GM23338 (cell line): ENCODE results near the gene RFC3. TPM values are rescaled to one million over a fixed set of nuclear protein-coding genes. Genes with fewer than 3 reads are reported as not detected.

ENCODE experiments used
- ATAC-seq: fragments of 200-7000 bp; cut with Tn5 transposase; 3 replicates; pipeline ENCODE4 v1.9.1; 2020
- DNase-seq: peaks from one replicate; pipeline ENCODE4 v3.0.0-alpha.2; 2015; ENCODE audit warnings: low spot score
- H2AFZ ChIP-seq: fragments of 200-600 bp; sonication (generic); 2 replicates; pipeline ENCODE4 v1.8.0; 2016; ENCODE audit warnings: antibody characterized with exemption, mild to moderate bottlenecking, moderate library complexity
- H3F3A ChIP-seq: fragments of 200-600 bp; sonication (generic); replicated peaks from 2 replicates; pipeline ENCODE4 v1.8.0; 2017; ENCODE audit warnings: antibody characterized with exemption, mixed run types, low read depth
- H3K27ac ChIP-seq: fragments of 200-600 bp; sonication (generic); 2 replicates; pipeline ENCODE4 v1.6.1; 2016; ENCODE audit warnings: low read depth
- H3K27me3 ChIP-seq: fragments of 200-600 bp; sonication (generic); 2 replicates; pipeline ENCODE4 v1.8.0; 2016; ENCODE audit warnings: mild to moderate bottlenecking, mixed run types, moderate library complexity; ENCODE audit not compliant: insufficient read depth
- H3K36me3 ChIP-seq: fragments of 200-600 bp; sonication (generic); 2 replicates; pipeline ENCODE4 v1.8.0; 2016; ENCODE audit warnings: mild to moderate bottlenecking; ENCODE audit not compliant: insufficient read depth
- H3K4me1 ChIP-seq: fragments of 200-600 bp; sonication (generic); 2 replicates; pipeline ENCODE4 v1.8.0; 2016; ENCODE audit warnings: mild to moderate bottlenecking, moderate library complexity; ENCODE audit not compliant: insufficient read depth
- H3K4me2 ChIP-seq: fragments of 200-600 bp; sonication (generic); 2 replicates; pipeline ENCODE4 v1.7.1; 2017; ENCODE audit warnings: mixed run types
- H3K4me3 ChIP-seq: fragments of 200-600 bp; sonication (generic); 2 replicates; pipeline ENCODE4 v1.6.1; 2016; ENCODE audit warnings: mixed run types
- H3K79me2 ChIP-seq: fragments of 200-600 bp; sonication (generic); replicated peaks from 2 replicates; pipeline ENCODE4 v1.8.0; 2017; ENCODE audit warnings: mild to moderate bottlenecking; ENCODE audit not compliant: insufficient read depth
- H3K9me2 ChIP-seq: fragments of 200-600 bp; sonication (generic); 2 replicates; pipeline ENCODE4 v1.8.0; 2017; ENCODE audit not compliant: insufficient read depth
- H4K20me1 ChIP-seq: fragments of 200-600 bp; sonication (generic); replicated peaks from 2 replicates; pipeline ENCODE4 v1.8.0; 2017; ENCODE audit warnings: mild to moderate bottlenecking; ENCODE audit not compliant: insufficient read depth
- H3K27ac Mint-ChIP-seq: 2 replicates; pipeline ENCODE4 v1.8.0; 2020; ENCODE audit warnings: inconsistent platforms, mild to moderate bottlenecking, moderate library complexity, mixed read lengths
- H3K27me3 Mint-ChIP-seq: 3 replicates; pipeline ENCODE4 v1.8.0; 2022; ENCODE audit warnings: low read depth, mild to moderate bottlenecking, moderate library complexity, mixed read lengths, inconsistent platforms; ENCODE audit not compliant: insufficient read depth, poor library complexity
- H3K36me3 Mint-ChIP-seq: 3 replicates; pipeline ENCODE4 v1.8.0; 2021; ENCODE audit warnings: low read depth, mild to moderate bottlenecking, inconsistent platforms, moderate library complexity, mixed read lengths
- H3K4me1 Mint-ChIP-seq: 3 replicates; pipeline ENCODE4 v1.8.0; 2020; ENCODE audit warnings: mild to moderate bottlenecking, inconsistent platforms, mixed read lengths
- H3K4me3 Mint-ChIP-seq: 3 replicates; pipeline ENCODE4 v1.8.0; 2021; ENCODE audit warnings: moderate library complexity, mild to moderate bottlenecking, inconsistent platforms, mixed read lengths
- H3K9me3 Mint-ChIP-seq: 3 replicates; pipeline ENCODE4 v1.8.0; 2020; ENCODE audit warnings: moderate library complexity, mild to moderate bottlenecking, inconsistent platforms, mixed read lengths
- CREB1 ChIP-seq: fragments of 250-450 bp; sonication (Bioruptor Pico); IDR thresholded peaks from 2 replicates; pipeline ENCODE4 v1.5.0; 2020; ENCODE audit warnings: low read depth, mild to moderate bottlenecking, moderate library complexity
- EZH2 ChIP-seq: fragments of 200-600 bp; sonication (generic); IDR thresholded peaks from one replicate; pipeline ENCODE4 v1.8.0; 2017; ENCODE audit warnings: antibody characterized with exemption, mild to moderate bottlenecking, low read depth; ENCODE audit not compliant: unreplicated experiment
- EZH2phosphoT487 ChIP-seq: fragments of 200-600 bp; sonication (generic); IDR thresholded peaks from one replicate; pipeline ENCODE4 v1.8.1; 2018; ENCODE audit warnings: antibody characterized with exemption; ENCODE audit not compliant: unreplicated experiment
- JUNB ChIP-seq: IDR thresholded peaks from one replicate; pipeline ENCODE4 v1.6.1; 2016; ENCODE audit warnings: antibody characterized with exemption; ENCODE audit not compliant: unreplicated experiment
- NANOG ChIP-seq: IDR thresholded peaks from 2 replicates; pipeline ENCODE4 v1.6.1; 2016; ENCODE audit warnings: antibody characterized with exemption, borderline replicate concordance
- POLR2AphosphoS5 ChIP-seq: IDR thresholded peaks from 2 replicates; pipeline ENCODE4 v1.6.1; 2016; ENCODE audit warnings: antibody characterized with exemption, low read depth
- STAT1 ChIP-seq: IDR thresholded peaks from one replicate; pipeline ENCODE4 v1.6.1; 2016; ENCODE audit warnings: antibody characterized with exemption; ENCODE audit not compliant: unreplicated experiment
- ZNF114 ChIP-seq: fragments of 250-450 bp; sonication (Bioruptor Pico); IDR thresholded peaks from 2 replicates; pipeline ENCODE4 v1.5.0; 2020; ENCODE audit warnings: mild to moderate bottlenecking, moderate library complexity
- ZNF331 ChIP-seq: fragments of 250-450 bp; sonication (Bioruptor Pico); IDR thresholded peaks from 2 replicates; pipeline ENCODE4 v1.5.0; 2020; ENCODE audit warnings: low read depth, mild to moderate bottlenecking, moderate library complexity
- polyA plus RNA-seq: library from polyadenylated mRNA; unstranded; fragments of >200 nt; fragmentation: Nextera tagmentation; extraction: Ambion mirVana; gene quantifications from 2 replicates; pipeline ENCODE4 v1.2.1, GENCODE V29; 2016
- total RNA-seq: library from RNA; depleted of rRNA; stranded (reverse); fragments of >200 nt; shearing (Covaris generic); gene quantifications from 2 replicates; pipeline ENCODE4 v1.2.3, GENCODE V29; 2014
- TF ChIP-seq, protein P1 (sequence below): IDR thresholded peaks from 2 replicates; pipeline ENCODE4 v1.6.1; 2016; ENCODE audit warnings: antibody characterized with exemption
- TF ChIP-seq, protein P2 (sequence below): IDR thresholded peaks from one replicate; pipeline ENCODE4 v1.6.1; 2018; ENCODE audit warnings: antibody characterized with exemption; ENCODE audit not compliant: unreplicated experiment
- TF ChIP-seq, protein P3 (sequence below): fragments of 250-450 bp; sonication (Bioruptor Pico); IDR thresholded peaks from 2 replicates; pipeline ENCODE4 v1.5.0; 2020; ENCODE audit warnings: mild to moderate bottlenecking, moderate library complexity
- TF ChIP-seq, protein P4 (sequence below), 2 experiments: fragments of 200-600 bp in 1 of 2; sonication (generic) in 1 of 2; conservative IDR thresholded peaks; 2 replicates each; pipeline versions ENCODE4 v1.5.1 to v1.6.1; 2016 to 2017; ENCODE audit warnings: antibody characterized with exemption in 2 of 2, low read depth in 2 of 2, mild to moderate bottlenecking in 2 of 2, moderate library complexity in 1 of 2

The RFC3 gene
- total and polyA plus RNA-seq, 2 experiments from 2014 or later = 48.7 to 75.5 TPM

DNA sequence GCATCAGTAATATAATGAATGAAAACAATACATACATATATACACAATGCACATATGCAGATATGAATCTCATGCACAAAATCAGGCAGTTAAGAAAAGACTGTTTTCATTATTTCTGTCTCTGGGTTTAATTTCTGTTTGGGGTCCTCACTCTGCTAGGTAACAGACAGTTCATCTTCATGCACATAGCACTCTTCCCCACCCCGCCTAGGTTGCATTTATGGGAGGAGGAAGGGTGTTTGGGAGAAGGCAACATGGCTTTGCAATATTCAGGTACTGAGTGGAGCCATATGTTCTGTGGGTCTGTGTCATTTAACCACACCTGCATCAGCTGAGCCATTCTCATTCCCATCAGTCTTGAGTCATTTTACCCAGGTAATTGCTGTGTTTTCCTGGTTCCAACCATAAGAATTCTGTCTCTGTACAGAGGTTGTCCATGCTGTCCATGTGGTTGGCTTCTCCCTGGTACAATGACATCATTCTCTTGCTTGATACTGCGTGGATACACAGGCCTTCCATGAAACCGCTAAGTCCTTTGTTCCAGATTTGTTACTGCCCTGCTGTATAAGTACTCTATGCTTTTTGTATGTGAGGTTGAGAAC lies 45.3 kb downstream of the RFC3 start:
- TF ChIP-seq STAT1 (no peak), ZNF331 (CRISPR knock-in tag) (no peak), ZNF114 (CRISPR knock-in tag) (no peak), NANOG (no peak), JUNB (no peak), EZH2phosphoT487 (no peak), EZH2 (no peak), CREB1 (CRISPR knock-in tag) (no peak), POLR2AphosphoS5 (no peak)
- TF ChIP-seq, protein P1, sequence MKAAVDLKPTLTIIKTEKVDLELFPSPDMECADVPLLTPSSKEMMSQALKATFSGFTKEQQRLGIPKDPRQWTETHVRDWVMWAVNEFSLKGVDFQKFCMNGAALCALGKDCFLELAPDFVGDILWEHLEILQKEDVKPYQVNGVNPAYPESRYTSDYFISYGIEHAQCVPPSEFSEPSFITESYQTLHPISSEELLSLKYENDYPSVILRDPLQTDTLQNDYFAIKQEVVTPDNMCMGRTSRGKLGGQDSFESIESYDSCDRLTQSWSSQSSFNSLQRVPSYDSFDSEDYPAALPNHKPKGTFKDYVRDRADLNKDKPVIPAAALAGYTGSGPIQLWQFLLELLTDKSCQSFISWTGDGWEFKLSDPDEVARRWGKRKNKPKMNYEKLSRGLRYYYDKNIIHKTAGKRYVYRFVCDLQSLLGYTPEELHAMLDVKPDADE = no peak
- TF ChIP-seq, protein P2, sequence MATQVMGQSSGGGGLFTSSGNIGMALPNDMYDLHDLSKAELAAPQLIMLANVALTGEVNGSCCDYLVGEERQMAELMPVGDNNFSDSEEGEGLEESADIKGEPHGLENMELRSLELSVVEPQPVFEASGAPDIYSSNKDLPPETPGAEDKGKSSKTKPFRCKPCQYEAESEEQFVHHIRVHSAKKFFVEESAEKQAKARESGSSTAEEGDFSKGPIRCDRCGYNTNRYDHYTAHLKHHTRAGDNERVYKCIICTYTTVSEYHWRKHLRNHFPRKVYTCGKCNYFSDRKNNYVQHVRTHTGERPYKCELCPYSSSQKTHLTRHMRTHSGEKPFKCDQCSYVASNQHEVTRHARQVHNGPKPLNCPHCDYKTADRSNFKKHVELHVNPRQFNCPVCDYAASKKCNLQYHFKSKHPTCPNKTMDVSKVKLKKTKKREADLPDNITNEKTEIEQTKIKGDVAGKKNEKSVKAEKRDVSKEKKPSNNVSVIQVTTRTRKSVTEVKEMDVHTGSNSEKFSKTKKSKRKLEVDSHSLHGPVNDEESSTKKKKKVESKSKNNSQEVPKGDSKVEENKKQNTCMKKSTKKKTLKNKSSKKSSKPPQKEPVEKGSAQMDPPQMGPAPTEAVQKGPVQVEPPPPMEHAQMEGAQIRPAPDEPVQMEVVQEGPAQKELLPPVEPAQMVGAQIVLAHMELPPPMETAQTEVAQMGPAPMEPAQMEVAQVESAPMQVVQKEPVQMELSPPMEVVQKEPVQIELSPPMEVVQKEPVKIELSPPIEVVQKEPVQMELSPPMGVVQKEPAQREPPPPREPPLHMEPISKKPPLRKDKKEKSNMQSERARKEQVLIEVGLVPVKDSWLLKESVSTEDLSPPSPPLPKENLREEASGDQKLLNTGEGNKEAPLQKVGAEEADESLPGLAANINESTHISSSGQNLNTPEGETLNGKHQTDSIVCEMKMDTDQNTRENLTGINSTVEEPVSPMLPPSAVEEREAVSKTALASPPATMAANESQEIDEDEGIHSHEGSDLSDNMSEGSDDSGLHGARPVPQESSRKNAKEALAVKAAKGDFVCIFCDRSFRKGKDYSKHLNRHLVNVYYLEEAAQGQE = no peak
- TF ChIP-seq, protein P3, sequence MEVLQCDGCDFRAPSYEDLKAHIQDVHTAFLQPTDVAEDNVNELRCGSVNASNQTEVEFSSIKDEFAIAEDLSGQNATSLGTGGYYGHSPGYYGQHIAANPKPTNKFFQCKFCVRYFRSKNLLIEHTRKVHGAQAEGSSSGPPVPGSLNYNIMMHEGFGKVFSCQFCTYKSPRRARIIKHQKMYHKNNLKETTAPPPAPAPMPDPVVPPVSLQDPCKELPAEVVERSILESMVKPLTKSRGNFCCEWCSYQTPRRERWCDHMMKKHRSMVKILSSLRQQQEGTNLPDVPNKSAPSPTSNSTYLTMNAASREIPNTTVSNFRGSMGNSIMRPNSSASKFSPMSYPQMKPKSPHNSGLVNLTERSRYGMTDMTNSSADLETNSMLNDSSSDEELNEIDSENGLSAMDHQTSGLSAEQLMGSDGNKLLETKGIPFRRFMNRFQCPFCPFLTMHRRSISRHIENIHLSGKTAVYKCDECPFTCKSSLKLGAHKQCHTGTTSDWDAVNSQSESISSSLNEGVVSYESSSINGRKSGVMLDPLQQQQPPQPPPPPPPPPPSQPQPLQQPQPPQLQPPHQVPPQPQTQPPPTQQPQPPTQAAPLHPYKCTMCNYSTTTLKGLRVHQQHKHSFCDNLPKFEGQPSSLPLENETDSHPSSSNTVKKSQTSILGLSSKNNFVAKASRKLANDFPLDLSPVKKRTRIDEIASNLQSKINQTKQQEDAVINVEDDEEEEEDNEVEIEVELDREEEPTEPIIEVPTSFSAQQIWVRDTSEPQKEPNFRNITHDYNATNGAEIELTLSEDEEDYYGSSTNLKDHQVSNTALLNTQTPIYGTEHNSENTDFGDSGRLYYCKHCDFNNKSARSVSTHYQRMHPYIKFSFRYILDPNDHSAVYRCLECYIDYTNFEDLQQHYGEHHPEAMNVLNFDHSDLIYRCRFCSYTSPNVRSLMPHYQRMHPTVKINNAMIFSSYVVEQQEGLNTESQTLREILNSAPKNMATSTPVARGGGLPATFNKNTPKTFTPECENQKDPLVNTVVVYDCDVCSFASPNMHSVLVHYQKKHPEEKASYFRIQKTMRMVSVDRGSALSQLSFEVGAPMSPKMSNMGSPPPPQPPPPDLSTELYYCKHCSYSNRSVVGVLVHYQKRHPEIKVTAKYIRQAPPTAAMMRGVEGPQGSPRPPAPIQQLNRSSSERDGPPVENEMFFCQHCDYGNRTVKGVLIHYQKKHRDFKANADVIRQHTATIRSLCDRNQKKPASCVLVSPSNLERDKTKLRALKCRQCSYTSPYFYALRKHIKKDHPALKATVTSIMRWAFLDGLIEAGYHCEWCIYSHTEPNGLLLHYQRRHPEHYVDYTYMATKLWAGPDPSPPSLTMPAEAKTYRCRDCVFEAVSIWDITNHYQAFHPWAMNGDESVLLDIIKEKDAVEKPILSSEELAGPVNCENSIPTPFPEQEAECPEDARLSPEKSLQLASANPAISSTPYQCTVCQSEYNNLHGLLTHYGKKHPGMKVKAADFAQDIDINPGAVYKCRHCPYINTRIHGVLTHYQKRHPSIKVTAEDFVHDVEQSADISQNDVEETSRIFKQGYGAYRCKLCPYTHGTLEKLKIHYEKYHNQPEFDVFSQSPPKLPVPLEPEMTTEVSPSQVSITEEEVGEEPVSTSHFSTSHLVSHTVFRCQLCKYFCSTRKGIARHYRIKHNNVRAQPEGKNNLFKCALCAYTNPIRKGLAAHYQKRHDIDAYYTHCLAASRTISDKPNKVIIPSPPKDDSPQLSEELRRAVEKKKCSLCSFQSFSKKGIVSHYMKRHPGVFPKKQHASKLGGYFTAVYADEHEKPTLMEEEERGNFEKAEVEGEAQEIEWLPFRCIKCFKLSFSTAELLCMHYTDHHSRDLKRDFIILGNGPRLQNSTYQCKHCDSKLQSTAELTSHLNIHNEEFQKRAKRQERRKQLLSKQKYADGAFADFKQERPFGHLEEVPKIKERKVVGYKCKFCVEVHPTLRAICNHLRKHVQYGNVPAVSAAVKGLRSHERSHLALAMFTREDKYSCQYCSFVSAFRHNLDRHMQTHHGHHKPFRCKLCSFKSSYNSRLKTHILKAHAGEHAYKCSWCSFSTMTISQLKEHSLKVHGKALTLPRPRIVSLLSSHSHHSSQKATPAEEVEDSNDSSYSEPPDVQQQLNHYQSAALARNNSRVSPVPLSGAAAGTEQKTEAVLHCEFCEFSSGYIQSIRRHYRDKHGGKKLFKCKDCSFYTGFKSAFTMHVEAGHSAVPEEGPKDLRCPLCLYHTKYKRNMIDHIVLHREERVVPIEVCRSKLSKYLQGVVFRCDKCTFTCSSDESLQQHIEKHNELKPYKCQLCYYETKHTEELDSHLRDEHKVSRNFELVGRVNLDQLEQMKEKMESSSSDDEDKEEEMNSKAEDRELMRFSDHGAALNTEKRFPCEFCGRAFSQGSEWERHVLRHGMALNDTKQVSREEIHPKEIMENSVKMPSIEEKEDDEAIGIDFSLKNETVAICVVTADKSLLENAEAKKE (CRISPR knock-in tag) = no peak
- TF ChIP-seq, protein P4, sequence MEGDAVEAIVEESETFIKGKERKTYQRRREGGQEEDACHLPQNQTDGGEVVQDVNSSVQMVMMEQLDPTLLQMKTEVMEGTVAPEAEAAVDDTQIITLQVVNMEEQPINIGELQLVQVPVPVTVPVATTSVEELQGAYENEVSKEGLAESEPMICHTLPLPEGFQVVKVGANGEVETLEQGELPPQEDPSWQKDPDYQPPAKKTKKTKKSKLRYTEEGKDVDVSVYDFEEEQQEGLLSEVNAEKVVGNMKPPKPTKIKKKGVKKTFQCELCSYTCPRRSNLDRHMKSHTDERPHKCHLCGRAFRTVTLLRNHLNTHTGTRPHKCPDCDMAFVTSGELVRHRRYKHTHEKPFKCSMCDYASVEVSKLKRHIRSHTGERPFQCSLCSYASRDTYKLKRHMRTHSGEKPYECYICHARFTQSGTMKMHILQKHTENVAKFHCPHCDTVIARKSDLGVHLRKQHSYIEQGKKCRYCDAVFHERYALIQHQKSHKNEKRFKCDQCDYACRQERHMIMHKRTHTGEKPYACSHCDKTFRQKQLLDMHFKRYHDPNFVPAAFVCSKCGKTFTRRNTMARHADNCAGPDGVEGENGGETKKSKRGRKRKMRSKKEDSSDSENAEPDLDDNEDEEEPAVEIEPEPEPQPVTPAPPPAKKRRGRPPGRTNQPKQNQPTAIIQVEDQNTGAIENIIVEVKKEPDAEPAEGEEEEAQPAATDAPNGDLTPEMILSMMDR (conservative IDR thresholded peaks at IDR 0.05; ENCODE audit: low read depth in 2 of 2) = no peak
- no peak overlapping the region for H3K4me2 ChIP-seq
- no peak for ATAC-seq

More for the DNA sequence above, 45.3 kb downstream of the RFC3 start:
- Mint-ChIP-seq H3K9me3 (no peaks in the 10 kb centered on the region), H3K27ac (no peak overlapping the region), H3K4me3 (no peak overlapping the region), H3K4me1 (no peaks in the 10 kb centered on the region), H3K36me3 (peaks cover 8% of the 10 kb centered on the region; the same call in 1 of the 3 replicates), H3K27me3 (peaks cover 1% of the 10 kb centered on the region)
- H3K79me2 ChIP-seq = no peaks in the 10 kb centered on the region
- no peak for DNase-seq
- no peaks in the 10 kb centered on the region for H4K20me1 ChIP-seq
- H3K36me3 ChIP-seq = 0 out of 2 replicates have a peak, but pooled peaks cover 4% of the 10 kb centered on the region
- no peaks in the 10 kb centered on the region for H3K4me1 ChIP-seq
- no peak overlapping the region for H3K4me3 ChIP-seq
- no peaks in the 10 kb centered on the region for H3K27me3 ChIP-seq
- no peak overlapping the region for H2AFZ ChIP-seq
- H3K27ac ChIP-seq = no peak overlapping the region
- no peaks in the 10 kb centered on the region for H3F3A ChIP-seq
- H3K9me2 ChIP-seq = no peaks in the 10 kb centered on the region
